DMS79 (cell line): ENCODE measurements around the gene PPP1R1B.

Source experiments
- DNase-seq: peaks from one replicate; lab custom pipeline; 2025; lab: John Stamatoyannopoulos, UW

The PPP1R1B gene

GRCh38 chr17:39633570-39634183 lies 6.9 kb downstream of the PPP1R1B start:
- no peak for DNase-seq

- peak; percentile 12 for DNase-seq
Measured at GRCh38 chr17:39634384-39634871, 7.7 kb downstream of the PPP1R1B start.

GRCh38 chr17:39635614-39636176 lies 8.9 kb downstream of the PPP1R1B start:
- no peak for DNase-seq

GRCh38 chr17:39636587-39636926 lies 9.8 kb downstream of the PPP1R1B start:
- no peak for DNase-seq

- peak; percentile 59 for DNase-seq
Measured at GRCh38 chr17:39636927-39637736, 10.4 kb downstream of the PPP1R1B start, which contains the start of gene STARD3. STARD3 (plus strand) TSS chr17:39637144; CDS start chr17:39653532, 16,388 bp downstream.

- DNase-seq = no peak
Measured at GRCh38 chr17:39638317-39638716, 11.6 kb downstream of the PPP1R1B start.

GRCh38 chr17:39639043-39639442 lies 12.3 kb downstream of the PPP1R1B start:
- DNase-seq = no peak

- no peak for DNase-seq
Measured at GRCh38 chr17:39639566-39640458, 13.1 kb downstream of the PPP1R1B start.

- DNase-seq = no peak
Measured at GRCh38 chr17:39640591-39641031, 13.9 kb downstream of the PPP1R1B start.

- no peak for DNase-seq
Measured at GRCh38 chr17:39641097-39641496, 14.3 kb downstream of the PPP1R1B start.

- no peak for DNase-seq
Measured at GRCh38 chr17:39641883-39642282, 15.1 kb downstream of the PPP1R1B start.

GRCh38 chr17:39642291-39643074 lies 15.7 kb downstream of the PPP1R1B start:
- no peak for DNase-seq

GRCh38 chr17:39643271-39643670 lies 16.5 kb downstream of the PPP1R1B start:
- no peak for DNase-seq

GRCh38 chr17:39647256-39647655 lies 20.5 kb downstream of the PPP1R1B start:
- DNase-seq = no peak

- no peak for DNase-seq
Measured at GRCh38 chr17:39648616-39649366, 22.0 kb downstream of the PPP1R1B start.

- no peak for DNase-seq
Measured at GRCh38 chr17:39650121-39650579, 23.4 kb downstream of the PPP1R1B start.

GRCh38 chr17:39651923-39652586 lies 25.3 kb downstream of the PPP1R1B start:
- no peak for DNase-seq

GRCh38 chr17:39652587-39653315 lies 26.0 kb downstream of the PPP1R1B start:
- DNase-seq = no peak

- DNase-seq = no peak
Measured at GRCh38 chr17:39653316-39653661, 26.5 kb downstream of the PPP1R1B start.
